WERI-Rb-1 (cell line): ENCODE measurements around the gene SEMA5A.

ENCODE experiments used
- DNase-seq: peaks from one replicate; pipeline ENCODE4 v3.0.0-alpha.2; 2020
- H3K27ac ChIP-seq: fragments of 250-450 bp; sonication (Bioruptor Pico); 2 replicates; pipeline ENCODE4 v1.5.1; 2020; ENCODE audit warnings: mild to moderate bottlenecking, moderate library complexity
- H3K27me3 ChIP-seq: fragments of 250-450 bp; sonication (Bioruptor Pico); 2 replicates; pipeline ENCODE4 v1.5.1; 2021; ENCODE audit warnings: mild to moderate bottlenecking, low read depth, moderate library complexity; ENCODE audit not compliant: insufficient read depth, severe bottlenecking
- H3K36me3 ChIP-seq: fragments of 250-450 bp; sonication (Bioruptor Pico); 2 replicates; pipeline ENCODE4 v1.5.1; 2020; ENCODE audit warnings: mild to moderate bottlenecking, moderate library complexity
- H3K4me3 ChIP-seq: 2 replicates; pipeline ENCODE4 v1.5.1; 2011; ENCODE audit warnings: low read depth, mild to moderate bottlenecking, control low read depth, low read length
- H3K9me3 ChIP-seq: fragments of 250-450 bp; sonication (Bioruptor Pico); 2 replicates; pipeline ENCODE4 v1.5.1; 2021; ENCODE audit warnings: mild to moderate bottlenecking, moderate library complexity; ENCODE audit not compliant: severe bottlenecking
- CTCF ChIP-seq: IDR thresholded peaks from 2 replicates; pipeline ENCODE4 v1.5.1; 2011; ENCODE audit warnings: low read depth, mild to moderate bottlenecking, control low read depth, inconsistent platforms, low read length

Gene SEMA5A

GRCh38 chr5:9263656-9264055, 282.2 kb downstream of the SEMA5A start:
- Histone ChIP-seq H3K36me3 (no peaks in the 10 kb centered on the region), H3K27me3 (no peaks in the 10 kb centered on the region), H3K27ac (no peak overlapping the region), H3K4me3 (no peak overlapping the region), H3K9me3 (no peaks in the 10 kb centered on the region)
- DNase-seq: no peak
- TF ChIP-seq CTCF: no peak

- DNase-seq: no peak
- no peak overlapping the region for H3K27ac ChIP-seq
These were observed 294.4 kb downstream of the SEMA5A start for GRCh38 chr5:9251379-9251980.

GRCh38 chr5:9249231-9249630, 296.6 kb downstream of the SEMA5A start:
- no peak overlapping the region for H3K4me3 ChIP-seq
- no peaks in the 10 kb centered on the region for H3K27me3 ChIP-seq
- H3K27ac ChIP-seq: no peak overlapping the region
- TF ChIP-seq CTCF: no peak
- H3K9me3 ChIP-seq: no peaks in the 10 kb centered on the region
- DNase-seq: no peak
- no peaks in the 10 kb centered on the region for H3K36me3 ChIP-seq

More at GRCh38 chr5:9251379-9251980, 294.4 kb downstream of the SEMA5A start:
- no peak for TF ChIP-seq CTCF
- no peaks in the 10 kb centered on the region for H3K9me3 ChIP-seq
- H3K27me3 ChIP-seq: no peaks in the 10 kb centered on the region
- H3K36me3 ChIP-seq: no peaks in the 10 kb centered on the region
- no peak overlapping the region for H3K4me3 ChIP-seq

GRCh38 chr5:9245071-9245470, 300.8 kb downstream of the SEMA5A start:
- H3K36me3 ChIP-seq: no peaks in the 10 kb centered on the region
- DNase-seq: no peak
- no peak for TF ChIP-seq CTCF
- no peaks in the 10 kb centered on the region for H3K9me3 ChIP-seq
- no peaks in the 10 kb centered on the region for H3K27me3 ChIP-seq
- H3K27ac ChIP-seq: no peak overlapping the region
- no peak overlapping the region for H3K4me3 ChIP-seq

GRCh38 chr5:9244417-9244816, 301.5 kb downstream of the SEMA5A start:
- no peak for TF ChIP-seq CTCF
- H3K36me3 ChIP-seq: no peaks in the 10 kb centered on the region
- no peaks in the 10 kb centered on the region for H3K27me3 ChIP-seq

GRCh38 chr5:9241479-9242305, 304.2 kb downstream of the SEMA5A start:
- no peaks in the 10 kb centered on the region for H3K36me3 ChIP-seq
- TF ChIP-seq CTCF: no peak
- no peak for DNase-seq
- no peaks in the 10 kb centered on the region for H3K9me3 ChIP-seq
- no peak overlapping the region for H3K27ac ChIP-seq
- no peak overlapping the region for H3K4me3 ChIP-seq
- no peaks in the 10 kb centered on the region for H3K27me3 ChIP-seq

More at GRCh38 chr5:9244417-9244816, 301.5 kb downstream of the SEMA5A start:
- no peak for DNase-seq
- Histone ChIP-seq H3K4me3 (no peak overlapping the region), H3K9me3 (no peaks in the 10 kb centered on the region), H3K27ac (no peak overlapping the region)
